HEK293 (cell line): ENCODE measurements around the gene MYLK.

Experiments used
- CTCF ChIA-PET: fragments of 350-600 bp; formaldehyde crosslinking; extraction: SDS; loops from one replicate; lab custom pipeline; 2021; ENCODE audit warnings: antibody characterized with exemption; lab: Yijun Ruan, JAX
- POLR2A ChIA-PET: fragments of 300-600 bp; formaldehyde crosslinking; extraction: SDS; loops from one replicate; lab custom pipeline; 2020; ENCODE audit warnings: antibody characterized with exemption, inconsistent platforms; lab: Yijun Ruan, JAX
- H3K27ac ChIP-seq: fragments of 200-500 bp; sonication (Bioruptor generic); 2 replicates; pipeline ENCODE4 v1.5.1; 2014; ENCODE audit warnings: low read depth, low read length, control low read depth, inconsistent platforms; ENCODE audit errors: extremely low read depth
- H3K36me3 ChIP-seq, 2 experiments: fragments of 200-500 bp in 1 of 2; sonication (Bioruptor generic) in 1 of 2; 1 replicate in 1 of 2; 2 replicates in 1 of 2; pipeline ENCODE4 v1.5.1; 2014 to 2017; ENCODE audit warnings: inconsistent platforms in 2 of 2, low read length in 2 of 2; ENCODE audit not compliant: control insufficient read depth in 2 of 2, insufficient read depth in 1 of 2
- H3K4me1 ChIP-seq: fragments of 200-500 bp; sonication (Bioruptor generic); 2 replicates; pipeline ENCODE4 v1.5.1; 2014; ENCODE audit warnings: mild to moderate bottlenecking, low read length, inconsistent platforms; ENCODE audit not compliant: control insufficient read depth, insufficient read depth
- H3K4me3 ChIP-seq: 2 replicates; pipeline ENCODE4 v1.5.1; 2011; ENCODE audit warnings: low read depth, mild to moderate bottlenecking, control low read depth, low read length, moderate library complexity
- H3K9me3 ChIP-seq: fragments of 200-500 bp; sonication (Bioruptor generic); 2 replicates; pipeline ENCODE4 v1.5.1; 2014; ENCODE audit warnings: low read depth, low read length, inconsistent platforms; ENCODE audit not compliant: control insufficient read depth, insufficient read depth
- BCL6B ChIP-seq: fragments of 450-650 bp; formaldehyde crosslinking; IDR thresholded peaks from 2 replicates; pipeline ENCODE4 v1.5.1; 2017; ENCODE audit warnings: missing biosample characterization, missing genetic modification characterization
- EGR2 ChIP-seq: fragments of 450-650 bp; formaldehyde crosslinking; IDR thresholded peaks from 2 replicates; pipeline ENCODE4 v1.5.1; 2016; ENCODE audit warnings: low read depth, missing biosample characterization, missing genetic modification characterization
- GLIS1 ChIP-seq: fragments of 450-650 bp; formaldehyde crosslinking; IDR thresholded peaks from 2 replicates; pipeline ENCODE4 v1.5.1; 2016; ENCODE audit warnings: missing biosample characterization, missing genetic modification characterization
- HOXA7 ChIP-seq: sonication (generic); formaldehyde crosslinking; IDR thresholded peaks from 2 replicates; pipeline ENCODE4 v1.8.1; 2022; ENCODE audit warnings: missing genetic modification reagents, borderline replicate concordance
- KLF8 ChIP-seq: fragments of 450-650 bp; formaldehyde crosslinking; IDR thresholded peaks from 2 replicates; pipeline ENCODE4 v1.5.1; 2016; ENCODE audit warnings: missing biosample characterization, missing genetic modification characterization
- MZF1 ChIP-seq: fragments of 450-650 bp; formaldehyde crosslinking; IDR thresholded peaks from 2 replicates; pipeline ENCODE4 v1.5.1; 2017; ENCODE audit warnings: missing biosample characterization, missing genetic modification characterization, borderline replicate concordance
- PBX3 ChIP-seq: sonication (generic); formaldehyde crosslinking; IDR thresholded peaks from 2 replicates; pipeline ENCODE4 v1.8.1; 2022; ENCODE audit warnings: mild to moderate bottlenecking, moderate library complexity, missing genetic modification reagents
- WT1 ChIP-seq: fragments of 450-650 bp; formaldehyde crosslinking; IDR thresholded peaks from 2 replicates; pipeline ENCODE4 v1.5.1; 2016; ENCODE audit warnings: missing biosample characterization, missing genetic modification characterization
- ZFP41 ChIP-seq: fragments of 450-650 bp; formaldehyde crosslinking; IDR thresholded peaks from 2 replicates; pipeline ENCODE4 v1.5.1; 2016; ENCODE audit warnings: missing biosample characterization, missing genetic modification characterization, borderline replicate concordance
- ZIC2 ChIP-seq: fragments of 450-650 bp; formaldehyde crosslinking; IDR thresholded peaks from 2 replicates; pipeline ENCODE4 v1.5.1; 2016; ENCODE audit warnings: missing biosample characterization, missing genetic modification characterization
- ZNF155 ChIP-seq: fragments of 450-650 bp; formaldehyde crosslinking; IDR thresholded peaks from 2 replicates; pipeline ENCODE4 v1.5.1; 2016; ENCODE audit warnings: missing biosample characterization, missing genetic modification characterization
- ZNF2 ChIP-seq: fragments of 450-650 bp; formaldehyde crosslinking; IDR thresholded peaks from 2 replicates; pipeline ENCODE4 v1.5.1; 2016; ENCODE audit warnings: missing biosample characterization, missing genetic modification characterization
- ZNF335 ChIP-seq: fragments of 450-650 bp; formaldehyde crosslinking; conservative IDR thresholded peaks from 2 replicates; pipeline ENCODE4 v1.5.1; 2016; ENCODE audit warnings: missing biosample characterization, missing genetic modification characterization
- ZNF354C ChIP-seq: fragments of 450-650 bp; formaldehyde crosslinking; IDR thresholded peaks from 2 replicates; pipeline ENCODE4 v1.5.1; 2016; ENCODE audit warnings: missing biosample characterization, missing genetic modification characterization, low read depth, borderline replicate concordance
- ZNF394 ChIP-seq: fragments of 450-650 bp; formaldehyde crosslinking; IDR thresholded peaks from 2 replicates; pipeline ENCODE4 v1.5.1; 2016; ENCODE audit warnings: missing biosample characterization, missing genetic modification characterization, mild to moderate bottlenecking, moderate library complexity, borderline replicate concordance
- ZNF473 ChIP-seq: fragments of 450-650 bp; formaldehyde crosslinking; IDR thresholded peaks from 2 replicates; pipeline ENCODE4 v1.5.1; 2017; ENCODE audit warnings: missing biosample characterization, missing genetic modification characterization
- ZNF514 ChIP-seq: fragments of 450-650 bp; formaldehyde crosslinking; IDR thresholded peaks from 2 replicates; pipeline ENCODE4 v1.5.1; 2016; ENCODE audit warnings: missing biosample characterization, missing genetic modification characterization
- ZNF521 ChIP-seq: fragments of 450-650 bp; formaldehyde crosslinking; IDR thresholded peaks from 2 replicates; pipeline ENCODE4 v1.5.1; 2017; ENCODE audit warnings: missing biosample characterization, mild to moderate bottlenecking, missing genetic modification characterization
- ZNF548 ChIP-seq: fragments of 450-650 bp; formaldehyde crosslinking; IDR thresholded peaks from 2 replicates; pipeline ENCODE4 v1.5.1; 2016; ENCODE audit warnings: missing biosample characterization, missing genetic modification characterization
- ZNF549 ChIP-seq: fragments of 450-650 bp; IDR thresholded peaks from 2 replicates; pipeline ENCODE4 v1.5.1; 2018; ENCODE audit warnings: missing biosample characterization, missing genetic modification characterization, mild to moderate bottlenecking, inconsistent platforms, moderate library complexity
- ZNF629 ChIP-seq: fragments of 450-650 bp; formaldehyde crosslinking; IDR thresholded peaks from 2 replicates; pipeline ENCODE4 v1.5.1; 2017; ENCODE audit warnings: missing biosample characterization, missing genetic modification characterization
- ZNF660 ChIP-seq: fragments of 450-650 bp; IDR thresholded peaks from 2 replicates; pipeline ENCODE4 v1.5.1; 2018; ENCODE audit warnings: missing biosample characterization, mild to moderate bottlenecking, missing genetic modification characterization
- ZNF704 ChIP-seq: fragments of 450-650 bp; formaldehyde crosslinking; IDR thresholded peaks from 2 replicates; pipeline ENCODE4 v1.5.1; 2016; ENCODE audit warnings: missing biosample characterization, missing genetic modification characterization

Gene MYLK

DNA sequence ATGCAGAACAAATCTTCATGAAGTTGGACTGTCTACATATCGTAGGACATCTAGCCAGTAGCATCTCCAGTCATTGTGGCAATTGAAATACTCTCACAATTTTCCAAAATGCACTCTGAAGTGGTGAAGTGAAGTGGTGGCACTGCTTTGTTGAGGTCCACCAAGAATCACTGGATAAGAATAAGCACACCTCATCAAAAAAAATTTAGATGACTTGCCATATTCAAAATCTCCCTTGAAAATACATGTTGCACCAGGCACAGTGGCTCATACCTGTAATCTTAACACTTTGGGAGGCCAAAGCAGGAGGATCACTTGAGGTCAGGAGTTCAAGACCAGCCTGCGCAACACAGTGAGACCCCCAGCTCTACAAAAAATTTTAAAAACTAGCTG is 312.2 kb downstream of the MYLK start:
- Histone ChIP-seq H3K4me3 (no peak overlapping the region), H3K36me3 (peaks cover 0 to 13% of the 10 kb centered on the region in 2 experiments; a peak in 1 of 3 replicates), H3K27ac (no peak overlapping the region), H3K4me1 (no peaks in the 10 kb centered on the region), H3K9me3 (no peaks in the 10 kb centered on the region)
- TF ChIP-seq ZNF2 (no peak), KLF8 (tag by site-specific recombination) (no peak), ZIC2 (tag by site-specific recombination) (no peak), WT1 (tag by site-specific recombination) (no peak), HOXA7 (CRISPR knock-in tag) (no peak), ZFP41 (tag by site-specific recombination) (no peak), ZNF514 (no peak), ZNF521 (tag by site-specific recombination) (no peak), ZNF394 (no peak)
- POLR2A ChIA-PET: no interaction called here
- CTCF ChIA-PET: interaction anchor here (1.3 to 1.7 kb wide), 2 partner anchors 12 to 13 kb away, joined by 3 to 7 read pairs; no protein-coding TSS in a partner anchor

DNA sequence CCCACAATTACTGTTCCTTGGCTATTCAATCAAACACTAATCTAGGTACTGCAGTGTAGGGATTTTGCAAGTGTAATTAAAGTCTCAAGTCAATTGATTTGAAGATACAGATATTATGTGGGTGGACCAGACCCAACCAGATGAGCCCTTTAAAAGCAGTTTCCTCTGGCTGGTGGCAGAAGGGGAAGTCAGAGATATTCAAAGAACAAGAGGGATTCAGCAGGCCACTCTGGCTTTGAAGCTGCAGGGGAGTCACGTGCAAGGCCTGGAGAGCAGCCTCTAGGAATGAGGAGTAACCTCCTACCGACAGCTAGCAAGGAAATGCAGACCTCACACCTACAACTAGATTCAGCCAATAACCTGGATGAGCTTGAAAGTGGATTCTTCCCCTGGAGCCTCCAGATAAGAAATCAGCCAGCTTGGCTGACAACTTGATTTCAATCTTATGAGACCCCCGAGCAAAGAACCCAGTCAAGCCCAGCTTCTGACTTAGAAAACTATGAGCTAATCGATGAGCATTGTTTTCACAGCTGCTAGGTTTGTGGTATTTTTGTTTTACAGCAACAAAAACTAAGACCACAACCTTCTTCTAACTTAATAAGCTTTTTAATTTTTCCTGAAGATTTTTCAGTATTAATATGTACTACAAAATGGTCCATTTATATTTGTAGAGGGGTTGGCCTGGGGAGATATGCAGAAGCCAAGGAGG is 312.7 kb downstream of the MYLK start:
- peaks cover 0 to 7% of the 10 kb centered on the region in 2 experiments; a peak in 1 of 3 replicates for H3K36me3 ChIP-seq
- no peaks in the 10 kb centered on the region for H3K4me1 ChIP-seq
- H3K4me3 ChIP-seq: no peak overlapping the region
- H3K27ac ChIP-seq: no peak overlapping the region
- ChIA-PET CTCF (interaction anchor here (1.3 to 1.7 kb wide), 2 partner anchors 12 to 13 kb away, joined by 3 to 7 read pairs; no protein-coding TSS in a partner anchor), POLR2A (no interaction called here)
- no peak for TF ChIP-seq ZNF354C
- no peak for TF ChIP-seq ZNF335 (tag by site-specific recombination)
- no peak for TF ChIP-seq EGR2 (tag by site-specific recombination)
- no peak for TF ChIP-seq ZNF155
- TF ChIP-seq ZNF704: no peak
- peak; percentile 32; the same call in 1 of the 2 replicates for TF ChIP-seq BCL6B (tag by site-specific recombination)
- peak; percentile 55 for TF ChIP-seq GLIS1 (tag by site-specific recombination)
- no peak for TF ChIP-seq ZNF473 (tag by site-specific recombination)
- no peak for TF ChIP-seq PBX3 (CRISPR knock-in tag)
- no peak for TF ChIP-seq ZNF549 (tag by site-specific recombination)
- no peak for TF ChIP-seq ZNF548 (tag by site-specific recombination)
- no peak for TF ChIP-seq ZNF660 (tag by site-specific recombination)
- TF ChIP-seq ZNF629: no peak
- peak; percentile 93; the same call in 1 of the 2 replicates for TF ChIP-seq MZF1 (tag by site-specific recombination)
- H3K9me3 ChIP-seq: no peaks in the 10 kb centered on the region
